ENCODE measurements around the gene COL26A1. TPM values are rescaled to one million over a fixed set of nuclear protein-coding genes. Genes with fewer than 3 reads are reported as not detected.

The COL26A1 gene
- total RNA-seq, 6 donors from 2014 or later: 0.20 to 1.0 (median 0.30) TPM; not detected in 2

DNA sequence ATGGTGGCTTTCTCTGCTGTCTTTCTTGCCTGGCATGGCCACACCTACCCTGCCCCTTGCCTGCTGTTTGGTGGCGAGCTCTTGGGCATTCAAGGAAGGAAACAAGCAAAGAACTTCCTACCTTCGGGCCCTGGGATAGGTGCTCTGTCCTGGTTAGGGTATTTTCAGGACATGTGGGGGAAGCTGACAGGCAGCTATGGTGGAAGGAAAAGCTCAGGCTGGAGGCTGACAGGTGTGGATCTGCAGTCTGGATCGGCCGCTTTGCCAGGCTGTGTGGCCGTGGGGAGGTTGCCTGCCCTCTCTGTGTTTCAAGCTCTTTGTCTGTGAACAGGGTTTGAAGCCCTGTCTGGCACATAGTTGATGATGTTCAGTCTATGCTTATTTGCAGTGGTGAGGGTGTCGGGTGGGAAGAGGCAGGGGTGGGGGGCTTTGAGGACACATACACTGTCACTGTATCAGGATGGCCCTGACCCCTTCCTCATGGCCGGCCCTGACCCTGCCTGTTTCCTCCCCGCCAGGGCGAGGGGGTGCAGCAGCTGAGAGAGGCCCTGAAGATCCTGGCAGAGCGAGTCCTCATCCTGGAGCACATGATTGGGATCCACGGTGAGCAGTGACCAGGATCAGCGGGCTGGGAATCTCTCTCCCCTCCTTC is 192.7 kb downstream of the COL26A1 start:
- TF ChIP-seq POLR2A (IDR thresholded peaks at IDR 0.05) (no peak), EP300 (IDR thresholded peaks at IDR 0.05) (no peak), POLR2AphosphoS5 (IDR thresholded peaks at IDR 0.05) (no peak)
- TF ChIP-seq, protein P1, sequence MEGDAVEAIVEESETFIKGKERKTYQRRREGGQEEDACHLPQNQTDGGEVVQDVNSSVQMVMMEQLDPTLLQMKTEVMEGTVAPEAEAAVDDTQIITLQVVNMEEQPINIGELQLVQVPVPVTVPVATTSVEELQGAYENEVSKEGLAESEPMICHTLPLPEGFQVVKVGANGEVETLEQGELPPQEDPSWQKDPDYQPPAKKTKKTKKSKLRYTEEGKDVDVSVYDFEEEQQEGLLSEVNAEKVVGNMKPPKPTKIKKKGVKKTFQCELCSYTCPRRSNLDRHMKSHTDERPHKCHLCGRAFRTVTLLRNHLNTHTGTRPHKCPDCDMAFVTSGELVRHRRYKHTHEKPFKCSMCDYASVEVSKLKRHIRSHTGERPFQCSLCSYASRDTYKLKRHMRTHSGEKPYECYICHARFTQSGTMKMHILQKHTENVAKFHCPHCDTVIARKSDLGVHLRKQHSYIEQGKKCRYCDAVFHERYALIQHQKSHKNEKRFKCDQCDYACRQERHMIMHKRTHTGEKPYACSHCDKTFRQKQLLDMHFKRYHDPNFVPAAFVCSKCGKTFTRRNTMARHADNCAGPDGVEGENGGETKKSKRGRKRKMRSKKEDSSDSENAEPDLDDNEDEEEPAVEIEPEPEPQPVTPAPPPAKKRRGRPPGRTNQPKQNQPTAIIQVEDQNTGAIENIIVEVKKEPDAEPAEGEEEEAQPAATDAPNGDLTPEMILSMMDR (IDR thresholded peaks at IDR 0.05): no peak
- peak in 1 of 2 donors; percentile 17 for DNase-seq
- ATAC-seq (ENCODE audit: low FRiP score in 2 of 2): no peak

DNA sequence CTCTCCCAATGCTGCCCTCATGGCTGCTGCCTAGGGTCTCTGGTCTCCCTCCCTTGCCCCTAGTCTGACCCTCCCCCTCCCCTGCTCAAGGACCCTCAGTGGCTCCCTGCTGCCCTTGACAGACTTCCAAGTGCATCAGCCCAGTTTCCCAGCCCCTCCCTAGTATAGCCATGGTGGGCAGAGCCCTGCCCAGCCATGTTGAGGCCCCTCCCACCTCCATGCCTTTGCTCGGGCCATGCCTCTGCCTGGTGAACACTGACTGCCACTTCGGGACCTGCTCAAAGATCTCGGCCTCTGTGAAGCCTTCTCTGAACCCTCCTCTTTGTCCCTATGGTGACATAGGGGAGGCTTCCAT is 193.2 kb downstream of the COL26A1 start:
- peak in 1 of 2 donors; percentile 5 for DNase-seq
- Histone ChIP-seq H3K36me3 (no peaks in the 10 kb centered on the region), H3K9me3 (no peaks in the 10 kb centered on the region), H3K27ac (no peak overlapping the region), H3K27me3 (no peaks in the 10 kb centered on the region), H3K4me3 (no peak overlapping the region), H3K4me1 (no peaks in the 10 kb centered on the region)
- TF ChIP-seq POLR2AphosphoS5 (IDR thresholded peaks at IDR 0.05): no peak
- no peak for TF ChIP-seq EP300 (IDR thresholded peaks at IDR 0.05)
- TF ChIP-seq POLR2A (IDR thresholded peaks at IDR 0.05): no peak
- TF ChIP-seq, protein P1 (IDR thresholded peaks at IDR 0.05): no peak
- ATAC-seq (ENCODE audit: low FRiP score in 2 of 2): no peak
- 80 to 90% methylated on average over 3 of the region's 3 CpGs for WGBS, 2 donors

More for the DNA sequence above, 192.7 kb downstream of the COL26A1 start:
- Histone ChIP-seq H3K9me3 (no peaks in the 10 kb centered on the region), H3K36me3 (no peaks in the 10 kb centered on the region), H3K27ac (no peak overlapping the region), H3K27me3 (no peaks in the 10 kb centered on the region), H3K4me3 (no peak overlapping the region), H3K4me1 (no peaks in the 10 kb centered on the region)
- 75 to 83% methylated on average over 5 to 12 of the region's 12 CpGs for WGBS, 2 donors

DNA sequence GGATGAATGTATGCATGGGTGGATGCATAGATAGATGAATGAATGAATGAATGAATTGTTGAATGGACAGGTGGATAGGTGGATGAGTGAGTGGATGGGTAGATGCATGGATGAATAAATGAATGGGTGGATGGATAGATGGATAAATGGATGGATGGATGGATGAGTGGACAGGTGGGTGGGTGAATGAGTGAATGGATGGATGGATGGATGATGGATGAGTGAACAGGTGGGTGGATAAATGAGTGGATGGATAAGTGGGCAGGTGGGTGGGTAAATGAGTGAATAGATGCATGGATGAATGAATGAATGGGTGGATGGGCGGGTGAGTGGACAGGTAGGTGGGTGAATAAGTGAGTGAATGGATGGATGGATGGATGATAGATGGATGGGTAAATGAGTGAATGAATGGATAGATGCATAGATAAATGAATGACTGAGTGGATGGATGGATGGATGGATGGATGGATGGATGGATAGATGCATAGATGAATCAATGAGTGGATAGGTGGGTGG is 193.8 kb downstream of the COL26A1 start:
- no peak for DNase-seq
- Histone ChIP-seq H3K4me1 (no peaks in the 10 kb centered on the region), H3K9me3 (no peaks in the 10 kb centered on the region), H3K36me3 (no peaks in the 10 kb centered on the region), H3K27ac (no peak overlapping the region), H3K27me3 (no peaks in the 10 kb centered on the region), H3K4me3 (no peak overlapping the region)
- TF ChIP-seq, protein P1 (IDR thresholded peaks at IDR 0.05): no peak
- TF ChIP-seq POLR2A (IDR thresholded peaks at IDR 0.05): no peak
- TF ChIP-seq EP300 (IDR thresholded peaks at IDR 0.05): no peak
- WGBS, 2 donors: 74 to 77% methylated on average over 1 of the region's 1 CpG
- ATAC-seq (ENCODE audit: low FRiP score in 2 of 2): no peak

DNA sequence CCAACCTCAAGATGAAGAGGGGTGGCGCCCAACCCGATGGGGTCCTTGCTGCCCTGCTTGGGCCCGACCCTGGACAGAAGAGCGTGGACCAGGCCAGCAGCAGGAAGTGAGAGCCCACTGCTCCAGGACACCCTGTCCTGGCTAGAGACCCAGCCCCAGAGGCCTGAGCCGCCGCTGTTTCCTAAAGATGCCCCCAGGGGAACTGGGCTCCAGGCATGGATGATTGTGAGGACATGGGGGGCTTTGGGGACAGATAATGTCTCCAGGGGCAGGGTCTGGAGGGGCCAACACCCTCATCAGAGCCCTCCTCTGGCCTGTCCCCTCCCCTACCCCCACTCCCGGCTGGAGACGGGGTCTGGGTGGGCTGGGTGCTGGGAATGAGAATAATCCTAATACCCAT is 194.7 kb downstream of the COL26A1 start:
- ATAC-seq (ENCODE audit: low FRiP score in 2 of 2) (no peak), DNase-seq (peak in 1 of 2 donors; percentile 6)
- H3K27ac ChIP-seq: no peak overlapping the region
- H3K4me1 ChIP-seq: no peaks in the 10 kb centered on the region
- H3K4me3 ChIP-seq: no peak overlapping the region
- TF ChIP-seq POLR2A (IDR thresholded peaks at IDR 0.05): no peak
- TF ChIP-seq POLR2AphosphoS5 (IDR thresholded peaks at IDR 0.05): no peak
- TF ChIP-seq, protein P1 (IDR thresholded peaks at IDR 0.05): no peak
- H3K9me3 ChIP-seq: no peaks in the 10 kb centered on the region
- WGBS, 2 donors: 75 to 87% methylated on average over 6 to 7 of the region's 8 CpGs
- H3K27me3 ChIP-seq: no peaks in the 10 kb centered on the region
- no peaks in the 10 kb centered on the region for H3K36me3 ChIP-seq
